HepG2 (cell line): ENCODE measurements around the gene HBA2. TPM values are rescaled to one million over a fixed set of nuclear protein-coding genes. Genes with fewer than 3 reads are reported as not detected.

Experiments
- ATAC-seq: fragments of 200-7000 bp; cut with Tn5 transposase; 3 replicates; pipeline ENCODE4 v1.9.1; 2020; ENCODE audit warnings: mild to moderate bottlenecking, moderate library complexity
- BruUV-seq: library from RNA; stranded (reverse); fragments of 400-500 nt; replicated peaks from 2 replicates; lab custom pipeline; 2021; lab: Mats Ljungman, UMichigan
- CTCF ChIA-PET: fragments of 300-600 bp; formaldehyde crosslinking; extraction: SDS; loops from one replicate; lab custom pipeline; 2021; ENCODE audit warnings: low total read pairs, inconsistent platforms, low intra/inter-chr PET ratio; lab: Yijun Ruan, JAX
- POLR2A ChIA-PET: fragments of 350-600 bp; sonication (Branson Sonifier 250); formaldehyde crosslinking; loops from one replicate; lab custom pipeline; 2020; ENCODE audit warnings: antibody characterized with exemption, inconsistent platforms; lab: Yijun Ruan, JAX
- DNase-seq: peaks from one replicate; pipeline ENCODE4 v3.0.0-alpha.2; 2015; ENCODE audit warnings: low spot score
- FAIRE-seq: peaks from 3 replicates; lab custom pipeline; 2011; peaks lifted over from hg19 to GRCh38; lab: Jason Lieb, UNC
- H2AFZ ChIP-seq: one replicate; pipeline ENCODE4 v1.6.1; 2011; ENCODE audit warnings: low read length, inconsistent platforms
- H3K27ac ChIP-seq: fragments of 300-600 bp; 3 replicates; pipeline ENCODE4 v1.8.0; 2011; ENCODE audit warnings: mixed run types, mild to moderate bottlenecking, mixed read lengths, low read length, inconsistent platforms; ENCODE audit not compliant: insufficient read depth; ENCODE audit errors: extremely low read length
- H3K27me3 ChIP-seq, 2 experiments: fragments of 200-600 bp in 1 of 2; 2 replicates in 1 of 2; 3 replicates in 1 of 2; pipeline versions ENCODE4 v1.6.0 to v1.8.0; 2011; ENCODE audit warnings: low read length in 2 of 2, mild to moderate bottlenecking in 2 of 2, moderate library complexity in 2 of 2, inconsistent platforms in 1 of 2; ENCODE audit not compliant: insufficient read depth in 2 of 2, control insufficient read depth in 1 of 2
- H3K36me3 ChIP-seq, 2 experiments: fragments of 200-600 bp in 1 of 2; replicated peaks in 1 of 2; 2 replicates in 1 of 2; 3 replicates in 1 of 2; pipeline versions ENCODE4 v1.5.1 to v1.8.0; 2011; ENCODE audit warnings: low read length in 2 of 2, inconsistent platforms in 1 of 2; ENCODE audit not compliant: insufficient read depth in 2 of 2, control insufficient read depth in 1 of 2
- H3K4me1 ChIP-seq: 2 replicates; pipeline ENCODE4 v1.5.1; 2012; ENCODE audit warnings: low read length, inconsistent platforms; ENCODE audit not compliant: insufficient read depth
- H3K4me2 ChIP-seq: 2 replicates; pipeline ENCODE4 v1.6.0; 2011; ENCODE audit warnings: low read depth, low read length, inconsistent platforms
- H3K4me3 ChIP-seq, 3 experiments: fragments of 200-600 bp in 1 of 3; sonication (generic), shearing (Covaris generic) in 1 of 3; replicated peaks in 1 of 3; 2 replicates each; pipeline ENCODE4 v1.5.1; 2011 to 2016; ENCODE audit warnings: low read length in 3 of 3, inconsistent platforms in 2 of 3, low read depth in 2 of 3, mild to moderate bottlenecking in 2 of 3, control low read depth in 1 of 3, mixed read lengths in 1 of 3; ENCODE audit not compliant: insufficient read depth in 1 of 3
- H3K79me2 ChIP-seq: one replicate; pipeline ENCODE4 v1.6.1; 2011; ENCODE audit warnings: low read length, inconsistent platforms; ENCODE audit not compliant: insufficient read depth
- H3K9ac ChIP-seq: 2 replicates; pipeline ENCODE4 v1.6.0; 2011; ENCODE audit warnings: mild to moderate bottlenecking, low read depth, low read length, inconsistent platforms; ENCODE audit not compliant: insufficient read depth
- H3K9me3 ChIP-seq: 2 replicates; pipeline ENCODE4 v1.5.1; 2012; ENCODE audit warnings: mild to moderate bottlenecking, low read length
- H4K20me1 ChIP-seq: 2 replicates; pipeline ENCODE4 v1.6.0; 2011; ENCODE audit warnings: inconsistent platforms, mild to moderate bottlenecking, low read length, moderate library complexity; ENCODE audit not compliant: insufficient read depth
- BCLAF1 ChIP-seq: fragments of 450-650 bp; IDR thresholded peaks from 2 replicates; pipeline ENCODE4 v1.6.1; 2017; ENCODE audit warnings: mild to moderate bottlenecking
- EP300 ChIP-seq, 3 experiments: sonication (generic) in 1 of 3; formaldehyde crosslinking in 1 of 3; IDR thresholded peaks; 2 replicates each; pipeline versions ENCODE4 v1.5.1 to v1.6.1; 2011 to 2020; ENCODE audit warnings: low read depth in 2 of 3, low read length in 2 of 3, borderline replicate concordance in 1 of 3, improper control_type of control experiment in 1 of 3, mild to moderate bottlenecking in 1 of 3, missing genetic modification reagents in 1 of 3, moderate library complexity in 1 of 3
- TAF1 ChIP-seq: sonication (generic); formaldehyde crosslinking; IDR thresholded peaks from 2 replicates; pipeline ENCODE4 v1.4.0; 2020; ENCODE audit warnings: missing genetic modification reagents
- ZKSCAN8 ChIP-seq: IDR thresholded peaks from 2 replicates; pipeline ENCODE4 v1.6.1; 2016; ENCODE audit warnings: borderline replicate concordance, missing genetic modification reagents, missing compliant biosample characterization
- ZNF34 ChIP-seq: sonication (generic); formaldehyde crosslinking; IDR thresholded peaks from 2 replicates; pipeline ENCODE4 v1.4.0; 2020; ENCODE audit warnings: mild to moderate bottlenecking, missing genetic modification reagents, borderline replicate concordance
- WGBS: methylation state at CpG from one replicate; pipeline ENCODE4 v1.1.6; 2017; ENCODE audit warnings: low lambda C conversion rate; 5-methylcytosine and 5-hydroxymethylcytosine counted together
- in situ Hi-C: cut with HindIII; loops from 2 replicates; pipeline ENCODE4 v1.10.0; 2017; ENCODE audit warnings: low pct_unique_long_range_greater_than_20kb; ENCODE audit not compliant: extremely low pct_ligation_motif_present
- intact Hi-C: fragments of 100-400 bp; cut with micrococcal nuclease; formaldehyde crosslinking; loops from one replicate; pipeline ENCODE4 v1.10.0; 2022; ENCODE audit not compliant: unreplicated experiment
- polyA plus RNA-seq, 8 experiments: library from polyadenylated mRNA; depleted of rRNA in 3 of 8; stranded (reverse) in 7 of 8; unstranded in 1 of 8; fragments of >200 nt; fragmentation: Illumina TruSeq in 4 of 8; extraction: Trizol in 4 of 8; gene quantifications; 2 replicates each; pipeline versions ENCODE4 v1.2.1 to v1.2.3, GENCODE V29; 2011 to 2016; ENCODE audit warnings: low read depth in 4 of 8, missing spikeins in 1 of 8, mixed read lengths in 1 of 8; ENCODE audit not compliant: insufficient read depth in 1 of 8
- total RNA-seq, 5 experiments: library from RNA; depleted of rRNA; stranded (reverse); fragments of >200 nt; fragmentation: Illumina TruSeq; extraction: Trizol; gene quantifications; 2 replicates each; pipeline ENCODE4 v1.2.3, GENCODE V29; 2016; ENCODE audit warnings: low read depth in 1 of 5

HBA2 gene
- total and polyA plus RNA-seq, 2 of the 13 experiments (the other 11 are each of a cell fraction or from before 2014, with no cell fraction given): not detected

GRCh38 chr16:177981-178667 is 5.4 kb downstream of the HBA2 start:
- no TSS peak for BruUV-seq
- no peak overlapping the region for H3K27ac ChIP-seq
- no peak for TF ChIP-seq ZKSCAN8 (CRISPR knock-in tag)
- no peak for TF ChIP-seq TAF1 (CRISPR knock-in tag)
- no peak for TF ChIP-seq EP300 (IDR thresholded peaks at IDR 0.05; ENCODE audit: low read depth in 2 of 2, low read length in 2 of 2)
- no peak for TF ChIP-seq EP300 (CRISPR knock-in tag; IDR thresholded peaks at IDR 0.05; ENCODE audit: borderline replicate concordance)
- no peak overlapping the region for H3K4me3 ChIP-seq
- in situ Hi-C loops (no loop called here), intact Hi-C loops (no loop called here)
- H3K4me2 ChIP-seq: no peak overlapping the region
- ATAC-seq: no peak
- no peak overlapping the region for H3K9ac ChIP-seq
- H3K9me3 ChIP-seq: no peaks in the 10 kb centered on the region
- no peak for DNase-seq
- ChIA-PET CTCF (no interaction called here), POLR2A (no interaction called here)
- no peaks in the 10 kb centered on the region for H3K79me2 ChIP-seq
- WGBS: 60% methylated on average over 8 of the region's 11 CpGs
- H3K27me3 ChIP-seq: peaks cover 0 to 18% of the 10 kb centered on the region in 2 experiments; a peak in 4 of 5 replicates
- H3K36me3 ChIP-seq: no peaks in the 10 kb centered on the region
- 0 out of 2 replicates have a peak, but pooled peaks cover 6% of the 10 kb centered on the region for H4K20me1 ChIP-seq
- peaks cover 28% of the 10 kb centered on the region for H3K4me1 ChIP-seq
- H2AFZ ChIP-seq: no peak overlapping the region
- FAIRE-seq: no peak

DNA sequence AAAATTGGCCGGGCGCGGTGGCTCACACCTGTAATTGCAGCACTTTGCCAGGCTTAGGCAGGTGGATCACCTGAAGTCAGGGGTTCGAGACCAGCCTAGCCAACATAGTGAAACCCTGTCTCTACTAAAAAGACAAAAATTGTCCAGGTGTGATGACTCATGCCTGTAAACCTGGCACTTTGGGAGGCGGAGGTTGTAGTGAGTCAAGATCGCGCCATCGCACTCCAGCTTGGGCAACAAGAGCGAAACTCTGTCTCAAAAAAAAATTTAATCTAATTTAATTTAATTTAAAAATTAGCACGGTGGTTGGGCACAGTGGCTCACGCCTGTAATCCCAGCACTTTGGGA is 6.0 kb downstream of the HBA2 start:
- no peak for ATAC-seq
- peaks cover 28% of the 10 kb centered on the region for H3K4me1 ChIP-seq
- WGBS: 91% methylated on average over 11 of the region's 11 CpGs
- no peaks in the 10 kb centered on the region for H3K36me3 ChIP-seq
- no peak for FAIRE-seq
- BruUV-seq: no TSS peak
- CTCF ChIA-PET: interaction anchor here (1.5 kb wide), 1 partner anchor 113 kb away, joined by 4 read pairs; no protein-coding TSS in a partner anchor
- H3K9me3 ChIP-seq: no peaks in the 10 kb centered on the region
- DNase-seq: no peak
- in situ Hi-C loops: no loop called here
- POLR2A ChIA-PET: no interaction called here
- intact Hi-C loops: no loop called here
- no peak overlapping the region for H3K27ac ChIP-seq
- H3K27me3 ChIP-seq: peaks cover 0 to 18% of the 10 kb centered on the region in 2 experiments; a peak in 4 of 5 replicates
- no peak overlapping the region for H3K4me2 ChIP-seq
- no peak overlapping the region for H3K9ac ChIP-seq
- no peaks in the 10 kb centered on the region for H3K79me2 ChIP-seq
- H3K4me3 ChIP-seq: no peak overlapping the region
- TF ChIP-seq ZNF34 (CRISPR knock-in tag): no peak
- TF ChIP-seq BCLAF1: no peak
- H2AFZ ChIP-seq: no peak overlapping the region
- 0 out of 2 replicates have a peak, but pooled peaks cover 6% of the 10 kb centered on the region for H4K20me1 ChIP-seq
